VCaP (cell line): Measurements from ENCODE around the gene DSN1.

Source experiments
- H3K27ac ChIP-seq: fragments of 450-650 bp; 2 replicates; pipeline ENCODE4 v1.5.1; 2017
- TF ChIP-seq, protein P1 (sequence below): fragments of 450-650 bp; conservative IDR thresholded peaks from 2 replicates; pipeline ENCODE4 v1.5.1; 2017; ENCODE audit warnings: mild to moderate bottlenecking, moderate library complexity

DSN1 gene

DNA sequence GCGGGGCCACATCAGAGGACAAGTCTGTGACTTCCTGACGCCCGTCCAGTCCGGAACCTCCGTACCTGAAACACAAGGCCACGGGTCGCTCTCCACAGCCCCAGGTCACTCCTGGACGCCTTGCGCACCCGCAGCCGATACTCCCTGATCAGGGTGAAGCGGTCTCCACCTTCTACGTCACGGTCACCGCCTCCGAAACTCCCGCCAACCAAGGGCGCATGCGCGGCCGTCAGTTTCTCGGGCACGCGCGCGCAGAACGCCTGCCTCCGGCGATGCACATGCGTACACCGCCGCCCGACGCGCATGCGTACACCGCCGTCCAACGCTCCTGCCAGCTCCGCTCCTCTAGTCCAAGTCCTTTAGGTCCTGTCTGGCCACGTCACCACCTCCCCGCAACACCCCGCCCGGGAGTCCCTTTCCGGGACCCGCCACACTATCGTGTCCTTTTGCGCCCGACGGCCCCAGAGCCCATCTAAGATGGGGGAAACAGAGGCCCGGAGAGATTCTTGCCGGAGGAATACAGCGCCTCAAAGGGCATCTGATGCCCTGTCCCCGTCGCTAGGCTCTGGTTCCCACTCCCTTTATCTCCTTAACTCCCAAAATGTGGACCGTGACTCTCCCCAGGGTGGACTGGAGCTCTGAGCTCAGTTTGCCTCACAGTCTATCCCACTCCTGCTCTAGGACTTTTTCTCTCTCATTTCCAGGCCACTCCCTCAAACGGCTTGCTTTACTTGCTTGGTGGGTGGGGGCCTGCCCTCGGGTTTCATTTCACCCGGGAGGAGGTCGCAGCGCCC is at the start of gene DSN1:
TSS of gene DSN1 (minus strand) at position 167 of the 794 bp plus-strand sequence. CDS start 2,305 bp downstream, outside the sequence.
- TF ChIP-seq, protein P1, sequence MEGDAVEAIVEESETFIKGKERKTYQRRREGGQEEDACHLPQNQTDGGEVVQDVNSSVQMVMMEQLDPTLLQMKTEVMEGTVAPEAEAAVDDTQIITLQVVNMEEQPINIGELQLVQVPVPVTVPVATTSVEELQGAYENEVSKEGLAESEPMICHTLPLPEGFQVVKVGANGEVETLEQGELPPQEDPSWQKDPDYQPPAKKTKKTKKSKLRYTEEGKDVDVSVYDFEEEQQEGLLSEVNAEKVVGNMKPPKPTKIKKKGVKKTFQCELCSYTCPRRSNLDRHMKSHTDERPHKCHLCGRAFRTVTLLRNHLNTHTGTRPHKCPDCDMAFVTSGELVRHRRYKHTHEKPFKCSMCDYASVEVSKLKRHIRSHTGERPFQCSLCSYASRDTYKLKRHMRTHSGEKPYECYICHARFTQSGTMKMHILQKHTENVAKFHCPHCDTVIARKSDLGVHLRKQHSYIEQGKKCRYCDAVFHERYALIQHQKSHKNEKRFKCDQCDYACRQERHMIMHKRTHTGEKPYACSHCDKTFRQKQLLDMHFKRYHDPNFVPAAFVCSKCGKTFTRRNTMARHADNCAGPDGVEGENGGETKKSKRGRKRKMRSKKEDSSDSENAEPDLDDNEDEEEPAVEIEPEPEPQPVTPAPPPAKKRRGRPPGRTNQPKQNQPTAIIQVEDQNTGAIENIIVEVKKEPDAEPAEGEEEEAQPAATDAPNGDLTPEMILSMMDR = peak; percentile 93
- H3K27ac ChIP-seq = peak within 1 kb of the TSS; percentile 97

DNA sequence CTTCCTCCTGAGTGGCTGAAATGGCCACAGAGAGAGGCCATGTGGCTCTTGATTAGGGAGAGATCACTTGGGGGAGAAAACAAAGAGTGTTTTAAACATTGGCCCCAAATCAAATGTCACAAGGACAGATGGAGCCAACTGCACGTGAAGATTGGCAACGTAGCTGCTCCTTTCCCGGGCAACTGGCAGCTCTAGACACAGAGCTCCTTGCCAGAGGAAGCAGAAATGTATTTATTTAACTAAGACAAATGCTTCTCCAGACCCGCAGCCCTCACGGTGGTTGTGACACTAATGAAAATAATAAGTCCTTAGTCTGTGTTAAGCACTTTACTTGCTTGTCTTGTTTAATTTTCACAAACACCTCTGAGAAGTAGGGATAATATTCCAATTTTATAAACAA is 49.6 kb upstream of the DSN1 start:
- TF ChIP-seq, protein P1 = no peak

GRCh38 chr20:36821964-36822437 is 48.4 kb upstream of the DSN1 start:
- TF ChIP-seq, protein P1 = no peak
- peak overlapping the region; percentile 79 for H3K27ac ChIP-seq

More for the DNA sequence above, 49.6 kb upstream of the DSN1 start:
- peak overlapping the region; percentile 79 for H3K27ac ChIP-seq

DNA sequence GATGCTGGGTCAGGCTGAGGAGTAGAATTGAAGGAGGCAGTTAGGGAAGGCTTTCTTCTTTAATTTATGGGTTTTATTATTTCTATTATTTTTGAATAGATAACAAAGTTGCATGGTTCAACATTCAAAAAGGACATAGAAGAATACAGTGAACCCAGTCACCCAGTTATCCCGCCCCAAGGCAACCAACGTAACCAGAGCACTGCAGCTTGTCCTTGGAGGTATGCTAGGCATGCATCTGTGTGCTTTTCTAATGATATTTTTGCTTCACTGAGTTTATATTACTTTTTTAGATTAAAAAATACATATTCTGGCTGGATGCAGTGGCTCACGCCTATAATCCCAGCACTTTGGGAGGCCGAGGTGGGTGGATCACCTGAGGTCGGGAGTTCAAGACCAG is 47.4 kb upstream of the DSN1 start:
- H3K27ac ChIP-seq = no peak overlapping the region
- TF ChIP-seq, protein P1 = no peak

DNA sequence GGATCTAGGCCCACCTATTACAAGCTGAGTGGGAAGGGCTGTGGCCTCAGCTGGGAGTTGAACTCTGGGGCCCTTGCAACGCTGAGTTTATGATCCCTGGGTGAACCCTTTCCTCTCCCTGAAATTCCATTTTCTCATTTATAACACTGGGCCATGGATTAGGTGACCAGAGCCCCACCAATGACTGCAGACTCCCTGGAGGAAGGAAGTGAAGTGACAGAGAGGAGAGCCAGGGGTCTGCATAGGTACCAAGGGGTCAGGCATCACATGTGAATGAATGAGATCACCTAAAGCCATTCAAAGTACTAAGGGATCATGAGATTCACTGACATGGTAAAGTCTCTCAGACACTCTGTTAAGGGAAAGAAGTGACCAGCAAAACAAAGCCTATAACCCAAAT is 46.5 kb upstream of the DSN1 start:
- peak overlapping the region; percentile 47 for H3K27ac ChIP-seq
- TF ChIP-seq, protein P1 = no peak

GRCh38 chr20:36819659-36820058 is 46.1 kb upstream of the DSN1 start:
- TF ChIP-seq, protein P1 = no peak
- peak overlapping the region; percentile 47 for H3K27ac ChIP-seq

DNA sequence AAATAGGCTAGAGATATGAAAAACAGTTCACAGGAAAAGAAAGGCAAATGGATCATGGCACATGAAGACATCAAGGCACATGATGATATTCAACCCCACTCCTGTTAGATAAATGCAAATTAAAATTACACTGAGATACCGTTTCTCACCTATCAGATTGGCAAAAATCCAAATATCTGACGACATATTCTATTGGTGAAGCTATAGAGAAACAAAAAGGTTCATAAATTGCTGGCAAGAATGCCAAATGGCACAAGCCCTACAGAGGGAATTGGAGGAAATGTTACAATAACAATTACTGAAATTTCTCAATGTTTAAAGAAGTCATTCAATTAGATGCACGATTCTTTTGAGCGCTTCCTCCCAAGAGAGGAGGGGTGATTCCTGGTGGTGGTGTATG is 45.3 kb upstream of the DSN1 start:
- H3K27ac ChIP-seq = peak overlapping the region; percentile 47
- TF ChIP-seq, protein P1 = no peak
